ENCODE results near the gene KLHL21.
"Not testable (repeated sequence)": the region's sequence is repeated elsewhere in the genome, so short reads cannot be mapped to it uniquely, and the experiment has no call there.

KLHL21 gene

DNA sequence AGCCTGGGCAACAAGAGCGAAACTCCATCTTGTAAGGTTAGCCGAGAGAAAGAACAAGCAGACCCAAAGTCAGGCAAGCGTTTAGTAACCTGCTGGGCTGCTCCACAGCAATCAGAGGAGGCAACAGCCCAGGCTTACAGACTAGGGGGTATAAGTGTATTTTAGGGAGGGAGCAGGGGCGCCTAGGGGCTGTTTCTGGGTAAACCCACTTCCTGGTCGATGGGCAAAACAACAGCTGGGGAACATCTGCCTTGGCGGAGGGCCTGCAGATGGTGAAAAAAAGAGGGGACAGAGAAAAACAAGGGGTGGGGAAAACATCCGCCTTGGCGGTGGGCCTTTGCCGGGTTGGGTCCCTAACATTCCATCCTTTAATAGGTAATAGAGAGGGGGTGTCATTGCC lies 42.4 kb downstream of the KLHL21 start:
- Histone ChIP-seq H3K9me3 (no peaks in the 10 kb centered on the region), H3K4me3 (ENCODE audit: low read depth, low read length) (no peak overlapping the region), H3K4me1 (no peaks in the 10 kb centered on the region), H3K27me3 (peaks cover 5% of the 10 kb centered on the region), H3K36me3 (no peaks in the 10 kb centered on the region)
- DNase-seq: no peak
- TF ChIP-seq, protein P1, sequence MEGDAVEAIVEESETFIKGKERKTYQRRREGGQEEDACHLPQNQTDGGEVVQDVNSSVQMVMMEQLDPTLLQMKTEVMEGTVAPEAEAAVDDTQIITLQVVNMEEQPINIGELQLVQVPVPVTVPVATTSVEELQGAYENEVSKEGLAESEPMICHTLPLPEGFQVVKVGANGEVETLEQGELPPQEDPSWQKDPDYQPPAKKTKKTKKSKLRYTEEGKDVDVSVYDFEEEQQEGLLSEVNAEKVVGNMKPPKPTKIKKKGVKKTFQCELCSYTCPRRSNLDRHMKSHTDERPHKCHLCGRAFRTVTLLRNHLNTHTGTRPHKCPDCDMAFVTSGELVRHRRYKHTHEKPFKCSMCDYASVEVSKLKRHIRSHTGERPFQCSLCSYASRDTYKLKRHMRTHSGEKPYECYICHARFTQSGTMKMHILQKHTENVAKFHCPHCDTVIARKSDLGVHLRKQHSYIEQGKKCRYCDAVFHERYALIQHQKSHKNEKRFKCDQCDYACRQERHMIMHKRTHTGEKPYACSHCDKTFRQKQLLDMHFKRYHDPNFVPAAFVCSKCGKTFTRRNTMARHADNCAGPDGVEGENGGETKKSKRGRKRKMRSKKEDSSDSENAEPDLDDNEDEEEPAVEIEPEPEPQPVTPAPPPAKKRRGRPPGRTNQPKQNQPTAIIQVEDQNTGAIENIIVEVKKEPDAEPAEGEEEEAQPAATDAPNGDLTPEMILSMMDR (IDR thresholded peaks at IDR 0.05; ENCODE audit: low read depth, low read length): no peak

DNA sequence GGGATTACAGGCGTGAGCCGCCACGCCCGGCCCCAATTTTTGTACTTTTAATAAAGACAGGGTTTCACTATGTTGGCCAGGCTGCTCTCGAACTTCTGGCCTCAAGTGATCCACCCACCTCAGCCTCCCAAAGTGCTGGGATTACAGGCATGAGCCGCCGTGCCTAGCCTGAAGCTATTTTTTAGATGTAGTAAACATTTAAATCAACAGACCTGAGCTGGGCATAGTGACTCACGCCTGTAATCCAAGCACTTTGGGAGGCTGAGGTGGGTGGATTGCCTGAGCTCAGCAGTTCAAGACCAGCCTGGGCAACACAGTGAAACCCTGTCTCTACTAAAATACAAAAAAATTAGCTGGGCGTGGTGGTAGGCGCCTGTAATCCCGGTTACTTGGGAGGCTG lies 43.5 kb downstream of the KLHL21 start:
- not testable (repeated sequence) for DNase-seq; H3K4me3 ChIP-seq (ENCODE audit: low read depth, low read length); H3K9me3 ChIP-seq; H3K4me1 ChIP-seq; H3K36me3 ChIP-seq; H3K27me3 ChIP-seq

DNA sequence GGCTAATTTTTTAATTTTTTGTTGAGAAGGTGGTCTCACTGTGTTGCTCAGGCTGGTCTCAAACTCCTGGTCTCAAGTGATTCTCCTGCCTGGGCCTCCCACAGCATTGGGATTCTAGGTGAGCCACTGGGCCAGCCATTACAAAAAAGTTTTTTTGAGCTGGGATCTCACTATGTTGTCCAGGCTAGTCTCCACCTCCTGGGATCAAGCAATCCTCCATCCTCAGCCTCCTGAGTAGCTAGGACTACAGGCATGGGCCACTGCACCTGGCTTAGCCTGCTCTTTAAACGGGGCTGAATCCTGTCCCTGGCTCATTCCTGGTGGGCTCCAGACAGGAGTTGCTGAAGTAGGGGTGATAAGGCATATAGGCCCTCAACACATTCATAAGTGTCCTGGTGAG lies 45.1 kb downstream of the KLHL21 start:
- Histone ChIP-seq H3K4me3 (ENCODE audit: low read depth, low read length) (no peak overlapping the region), H3K4me1 (peaks cover 4% of the 10 kb centered on the region)

DNA sequence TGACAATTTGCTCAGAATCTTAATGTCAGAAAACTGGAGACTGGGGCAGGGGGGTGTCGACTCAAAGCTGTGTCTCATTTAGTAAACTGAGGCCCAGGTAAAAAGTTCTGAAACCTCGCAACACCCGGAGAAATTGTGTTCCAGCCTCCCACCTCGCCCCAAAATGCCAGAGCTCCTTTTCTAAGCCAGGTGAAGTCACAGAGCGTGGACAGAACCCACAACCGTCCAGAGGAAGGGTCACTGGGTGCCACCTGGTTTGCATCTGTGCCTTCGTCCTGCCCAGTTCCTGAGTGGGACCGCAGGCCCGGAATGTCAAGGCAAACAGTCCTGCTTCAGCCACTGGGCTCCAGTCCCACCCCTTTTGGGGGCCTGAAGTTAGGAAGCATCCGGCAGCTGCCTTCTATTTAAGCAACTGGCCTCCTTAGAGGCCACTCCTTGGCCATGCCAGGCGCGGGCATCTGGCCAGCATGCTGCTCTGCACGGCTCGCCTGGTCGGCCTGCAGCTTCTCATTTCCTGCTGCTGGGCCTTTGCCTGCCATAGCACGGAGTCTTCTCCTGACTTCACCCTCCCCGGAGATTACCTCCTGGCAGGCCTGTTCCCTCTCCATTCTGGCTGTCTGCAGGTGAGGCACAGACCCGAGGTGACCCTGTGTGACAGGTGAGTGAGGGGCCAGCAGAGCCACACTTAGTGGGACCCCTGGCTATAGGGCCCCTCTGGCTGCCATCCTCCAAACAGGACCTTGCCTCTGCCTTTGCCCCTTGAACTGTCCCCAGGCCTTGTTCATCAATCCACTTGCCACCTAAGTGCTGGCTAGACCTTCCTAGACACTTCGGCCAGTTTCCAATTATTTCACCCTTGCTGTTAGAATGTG lies 47.5 kb downstream of the KLHL21 start, which contains the start of gene TAS1R1:
TSS of gene TAS1R1 (plus strand) at position 401 of the 872 bp plus-strand sequence. CDS start at position 468, 67 bp downstream.
- H3K36me3 ChIP-seq: no peaks in the 10 kb centered on the region
- H3K4me3 ChIP-seq (ENCODE audit: low read depth, low read length): peak within 1 kb of the TSS; percentile 86
- no peaks in the 10 kb centered on the region for H3K27me3 ChIP-seq
- no peaks in the 10 kb centered on the region for H3K9me3 ChIP-seq
- peaks cover 4% of the 10 kb centered on the region for H3K4me1 ChIP-seq
- TF ChIP-seq, protein P1 (IDR thresholded peaks at IDR 0.05; ENCODE audit: low read depth, low read length): no peak
- DNase-seq: peak; percentile 22

More for the DNA sequence above, 45.1 kb downstream of the KLHL21 start:
- no peaks in the 10 kb centered on the region for H3K9me3 ChIP-seq
- DNase-seq: no peak
- H3K36me3 ChIP-seq: no peaks in the 10 kb centered on the region
- no peaks in the 10 kb centered on the region for H3K27me3 ChIP-seq
- TF ChIP-seq, protein P1 (IDR thresholded peaks at IDR 0.05; ENCODE audit: low read depth, low read length): no peak

DNA sequence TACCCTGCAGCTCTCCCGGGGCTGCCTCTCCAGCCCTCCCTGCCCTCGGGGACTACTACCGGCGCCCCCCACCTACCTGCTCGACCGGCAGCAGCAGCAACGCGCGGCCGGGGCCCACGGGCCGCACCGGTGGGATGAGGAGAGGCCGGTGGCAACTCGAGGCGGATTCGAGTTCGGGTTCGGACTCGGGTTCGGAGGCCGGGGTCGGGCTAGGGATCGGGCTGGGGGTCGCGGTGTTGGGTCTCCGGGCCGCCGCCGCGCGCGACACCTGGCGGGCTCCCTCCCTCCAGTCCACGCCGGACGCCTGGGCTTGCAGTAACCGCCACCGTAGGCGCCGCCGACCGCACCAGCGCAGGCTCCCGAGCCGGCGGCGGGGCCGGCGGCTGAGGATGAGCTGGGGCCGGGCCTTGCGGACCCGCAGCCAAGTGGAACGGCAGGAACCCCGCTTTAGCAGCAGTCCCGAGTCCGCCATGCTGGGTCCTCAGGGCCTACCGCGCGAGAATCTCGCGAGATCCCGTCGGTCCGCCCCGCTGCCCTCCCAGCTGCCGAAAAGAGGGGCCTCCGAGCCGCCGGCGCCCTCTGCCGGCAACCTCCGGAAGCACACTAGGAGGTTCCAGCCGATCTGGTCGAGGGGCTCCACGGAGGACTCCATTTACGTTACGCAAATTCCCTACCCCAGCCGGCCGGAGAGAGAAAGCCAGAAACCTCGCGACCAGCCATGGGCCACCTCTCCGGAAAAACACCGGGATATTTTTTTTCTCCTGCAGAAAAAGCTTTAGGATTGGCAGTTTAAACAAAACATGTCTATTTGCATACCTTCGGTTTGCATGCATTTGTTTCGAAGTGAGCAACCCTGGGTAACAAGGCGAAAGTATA lies 48.4 kb downstream of the KLHL21 start, which contains the start of gene NOL9:
TSS of gene NOL9 (minus strand) at position 483 of the 876 bp plus-strand sequence. CDS start at position 472, 11 bp downstream.
- Histone ChIP-seq H3K4me1 (peaks cover 4% of the 10 kb centered on the region), H3K27me3 (no peaks in the 10 kb centered on the region), H3K9me3 (no peaks in the 10 kb centered on the region), H3K4me3 (ENCODE audit: low read depth, low read length) (peak within 1 kb of the TSS; percentile 86), H3K36me3 (no peaks in the 10 kb centered on the region)
- DNase-seq: peak; percentile 88
- TF ChIP-seq, protein P1 (IDR thresholded peaks at IDR 0.05; ENCODE audit: low read depth, low read length): peak; percentile 70

DNA sequence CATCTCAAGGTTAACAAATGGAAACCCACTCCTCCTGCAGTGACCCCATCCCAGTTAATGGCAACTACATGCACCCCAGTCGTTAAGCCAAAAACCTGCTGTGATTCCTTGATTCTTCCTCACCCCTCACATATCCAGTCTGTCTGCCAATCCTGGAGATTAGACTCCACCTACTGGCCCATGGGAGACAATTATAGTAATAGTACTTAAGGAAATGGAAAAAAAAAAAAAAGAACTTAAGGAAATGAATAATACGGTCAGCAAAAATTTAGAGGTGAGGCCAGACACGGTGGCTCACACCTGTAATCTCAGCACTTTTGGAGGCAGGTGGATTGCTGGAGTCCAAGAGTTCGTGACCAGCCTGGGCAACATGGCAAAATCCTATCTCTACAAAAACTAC lies 55.4 kb downstream of the KLHL21 start:
- Histone ChIP-seq H3K27me3 (no peaks in the 10 kb centered on the region), H3K4me3 (ENCODE audit: low read depth, low read length) (no peak overlapping the region), H3K9me3 (no peaks in the 10 kb centered on the region), H3K36me3 (peaks cover 7% of the 10 kb centered on the region), H3K4me1 (no peaks in the 10 kb centered on the region)
- TF ChIP-seq, protein P1 (IDR thresholded peaks at IDR 0.05; ENCODE audit: low read depth, low read length): 0 out of 2 replicates have a peak, but pooled peaks have one; percentile 4
- DNase-seq: no peak

Measured in BE2C (cell line).